H9 (cell line): Measurements from ENCODE around the gene KCND1. TPM values are rescaled to one million over a fixed set of nuclear protein-coding genes. Genes with fewer than 3 reads are reported as not detected.
A peak's percentile ranks its signal among the peaks of the same experiment; 100 is the strongest.

Experiments used
- DNase-seq: peaks from one replicate; pipeline ENCODE4 v3.0.0-alpha.2; 2017
- H2AFZ ChIP-seq: one replicate; pipeline ENCODE4 v1.6.1; 2013; ENCODE audit warnings: mild to moderate bottlenecking, low read length, control low read depth, moderate library complexity
- H2AK5ac ChIP-seq: 2 replicates; pipeline ENCODE4 v1.6.1; 2013; ENCODE audit warnings: low read length, control low read depth, mixed read lengths; ENCODE audit not compliant: insufficient read length
- H2BK120ac ChIP-seq: one replicate; pipeline ENCODE4 v1.6.1; 2013; ENCODE audit warnings: low read depth, mild to moderate bottlenecking, low read length, control low read depth, inconsistent platforms; ENCODE audit not compliant: poor library complexity, severe bottlenecking
- H2BK12ac ChIP-seq: 2 replicates; pipeline ENCODE4 v1.6.1; 2013; ENCODE audit warnings: low read length, control low read depth, mixed read lengths, low read depth; ENCODE audit not compliant: insufficient read length
- H2BK15ac ChIP-seq: 2 replicates; pipeline ENCODE4 v1.6.1; 2013; ENCODE audit warnings: low read depth, low read length, control low read depth
- H2BK20ac ChIP-seq: one replicate; pipeline ENCODE4 v1.6.1; 2013; ENCODE audit warnings: low read depth, mild to moderate bottlenecking, low read length, control low read depth, inconsistent platforms; ENCODE audit not compliant: poor library complexity, severe bottlenecking
- H2BK5ac ChIP-seq: 2 replicates; pipeline ENCODE4 v1.6.1; 2013; ENCODE audit warnings: low read length, control low read depth, mixed read lengths; ENCODE audit not compliant: insufficient read length
- H3K14ac ChIP-seq: 2 replicates; pipeline ENCODE4 v1.6.1; 2013; ENCODE audit warnings: low read length, control low read depth; ENCODE audit not compliant: insufficient read depth
- H3K18ac ChIP-seq: 2 replicates; pipeline ENCODE4 v1.6.1; 2013; ENCODE audit warnings: low read depth, mild to moderate bottlenecking, mixed read lengths, low read length, control low read depth; ENCODE audit not compliant: insufficient read length
- H3K23ac ChIP-seq: 2 replicates; pipeline ENCODE4 v1.6.1; 2013; ENCODE audit warnings: low read length, control low read depth, mixed read lengths, low read depth; ENCODE audit not compliant: insufficient read length
- H3K23me2 ChIP-seq: 2 replicates; pipeline ENCODE4 v1.6.1; 2013; ENCODE audit warnings: low read depth, mild to moderate bottlenecking, mixed read lengths, low read length, control low read depth; ENCODE audit not compliant: insufficient read length, poor library complexity, severe bottlenecking
- H3K27ac ChIP-seq: 2 replicates; pipeline ENCODE4 v1.5.1; 2013; ENCODE audit warnings: low read length, control low read depth, mixed read lengths, low read depth; ENCODE audit not compliant: insufficient read length
- H3K27me3 ChIP-seq: 2 replicates; pipeline ENCODE4 v1.6.1; 2013; ENCODE audit warnings: low read length, control low read depth, inconsistent platforms; ENCODE audit not compliant: insufficient read depth
- H3K4ac ChIP-seq: 2 replicates; pipeline ENCODE4 v1.6.1; 2013; ENCODE audit warnings: low read depth, mild to moderate bottlenecking, control low read depth, inconsistent platforms, low read length, moderate library complexity
- H3K4me1 ChIP-seq: 2 replicates; pipeline ENCODE4 v1.6.1; 2013; ENCODE audit warnings: low read length, control low read depth, inconsistent platforms; ENCODE audit not compliant: insufficient read depth
- H3K4me2 ChIP-seq: 2 replicates; pipeline ENCODE4 v1.6.1; 2013; ENCODE audit warnings: low read length, control low read depth, mixed read lengths; ENCODE audit not compliant: insufficient read length, insufficient read depth
- H3K56ac ChIP-seq: 2 replicates; pipeline ENCODE4 v1.6.1; 2013; ENCODE audit warnings: low read depth, mild to moderate bottlenecking, mixed read lengths, low read length, control low read depth; ENCODE audit not compliant: insufficient read length
- H3K79me1 ChIP-seq: 2 replicates; pipeline ENCODE4 v1.6.1; 2013; ENCODE audit warnings: low read depth, mild to moderate bottlenecking, moderate library complexity, low read length, control low read depth, inconsistent platforms; ENCODE audit not compliant: insufficient read depth, poor library complexity, severe bottlenecking
- H3K79me2 ChIP-seq: 2 replicates; pipeline ENCODE4 v1.6.1; 2013; ENCODE audit warnings: low read length, control low read depth, inconsistent platforms; ENCODE audit not compliant: insufficient read depth
- H3K9ac ChIP-seq: 2 replicates; pipeline ENCODE4 v1.6.1; 2013; ENCODE audit warnings: low read length, control low read depth, mixed read lengths; ENCODE audit not compliant: insufficient read length; ENCODE audit errors: extremely low read depth
- H3K9me3 ChIP-seq: one replicate; pipeline ENCODE4 v1.6.1; 2013; ENCODE audit warnings: low read depth, low read length, inconsistent platforms; ENCODE audit not compliant: control insufficient read depth
- H3T11ph ChIP-seq: one replicate; pipeline ENCODE4 v1.6.1; 2013; ENCODE audit warnings: mild to moderate bottlenecking, low read length, control low read depth, inconsistent platforms
- H4K20me1 ChIP-seq: one replicate; pipeline ENCODE4 v1.6.1; 2013; ENCODE audit not compliant: control insufficient read depth, insufficient read length, insufficient read depth
- H4K5ac ChIP-seq: 2 replicates; pipeline ENCODE4 v1.6.1; 2013; ENCODE audit warnings: low read depth, mild to moderate bottlenecking, mixed read lengths, low read length, control low read depth; ENCODE audit not compliant: insufficient read length
- H4K8ac ChIP-seq: replicated peaks from 2 replicates; pipeline ENCODE4 v1.6.1; 2013; ENCODE audit warnings: low read length, control low read depth, mixed read lengths, low read depth; ENCODE audit not compliant: insufficient read length
- H4K91ac ChIP-seq: 2 replicates; pipeline ENCODE4 v1.6.1; 2013; ENCODE audit warnings: low read depth, mild to moderate bottlenecking, moderate library complexity, mixed read lengths, low read length, control low read depth; ENCODE audit not compliant: insufficient read length
- H3K27ac Mint-ChIP-seq, 3 experiments: 2 replicates in 2 of 3; 3 replicates in 1 of 3; pipeline ENCODE4 v1.8.0; 2020 to 2021; ENCODE audit warnings: mixed read lengths in 3 of 3, mild to moderate bottlenecking in 1 of 3, moderate library complexity in 1 of 3
- H3K27me3 Mint-ChIP-seq: 2 replicates; pipeline ENCODE4 v1.8.0; 2021; ENCODE audit warnings: low read depth, mild to moderate bottlenecking, moderate library complexity, mixed read lengths
- H3K36me3 Mint-ChIP-seq, 3 experiments: 2 replicates in 2 of 3; 3 replicates in 1 of 3; pipeline ENCODE4 v1.8.0; 2020 to 2021; ENCODE audit warnings: low read depth in 3 of 3, mixed read lengths in 3 of 3; ENCODE audit not compliant: insufficient read depth in 1 of 3
- H3K4me1 Mint-ChIP-seq, 2 experiments: 2 replicates each; pipeline ENCODE4 v1.8.0; 2020; ENCODE audit warnings: mixed read lengths in 2 of 2
- H3K4me3 Mint-ChIP-seq, 2 experiments: 2 replicates in 1 of 2; 3 replicates in 1 of 2; pipeline ENCODE4 v1.8.0; 2020 to 2021; ENCODE audit warnings: mild to moderate bottlenecking in 2 of 2, mixed read lengths in 2 of 2, moderate library complexity in 1 of 2
- H3K9me3 Mint-ChIP-seq, 2 experiments: 2 replicates in 1 of 2; 3 replicates in 1 of 2; pipeline ENCODE4 v1.8.0; 2020; ENCODE audit warnings: mild to moderate bottlenecking in 2 of 2, mixed read lengths in 2 of 2, moderate library complexity in 1 of 2
- WGBS: extraction: QIAGEN DNeasy Blood & Tissue Kit; methylation state at CpG from one replicate; pipeline ENCODE4 v1.1.7; 2013; ENCODE audit warnings: missing lambda C conversion rate, low lambda C conversion rate, mixed read lengths; ENCODE audit not compliant: insufficient read length; ENCODE audit errors: extremely low coverage; 5-methylcytosine and 5-hydroxymethylcytosine counted together
- total RNA-seq: library from RNA; stranded (reverse); gene quantifications from 2 replicates; pipeline ENCODE4 v1.2.1, GENCODE V29; 2021
- TF ChIP-seq, protein P1 (sequence below): fragments of 200-600 bp; sonication (generic); conservative IDR thresholded peaks from 3 replicates; pipeline ENCODE4 v1.8.0; 2021; ENCODE audit warnings: antibody characterized with exemption, mild to moderate bottlenecking

Gene KCND1
- total RNA-seq, 1 experiment from 2014 or later = 5.7 TPM

DNA sequence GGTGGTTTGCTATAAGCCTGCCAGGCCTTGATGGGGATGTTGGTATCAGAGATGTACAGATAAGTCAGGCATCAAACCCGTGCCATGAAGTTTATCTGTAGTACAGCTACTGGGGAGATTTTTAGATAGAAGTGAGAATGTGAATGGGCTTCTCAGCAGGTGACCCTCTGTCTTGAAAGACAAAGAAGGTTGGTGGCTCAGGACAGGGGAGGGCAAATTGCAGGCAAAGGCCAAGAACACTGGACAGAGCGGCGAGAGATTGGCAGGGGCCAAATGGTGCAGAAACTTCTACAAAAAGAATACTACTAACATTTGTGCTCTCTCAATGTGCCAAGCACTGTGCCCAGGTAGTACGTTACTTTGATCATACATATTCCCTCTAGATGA, 50.9 kb downstream of the KCND1 start:
- Histone ChIP-seq H3K18ac (no peak overlapping the region), H3K56ac (no peak overlapping the region), H3K4me2 (peak overlapping the region; percentile 63), H2BK20ac (no peak overlapping the region), H3K9me3 (no peaks in the 10 kb centered on the region), H3K14ac (no peak overlapping the region), H4K20me1 (peaks cover 2% of the 10 kb centered on the region), H3K23ac (no peak overlapping the region), H3T11ph (no peak overlapping the region), H3K79me1 (no peaks in the 10 kb centered on the region), H2AFZ (no peak overlapping the region), H2BK15ac (no peak overlapping the region), H4K91ac (no peak overlapping the region), H3K27ac (peak overlapping the region; percentile 29), H3K79me2 (peaks cover 26% of the 10 kb centered on the region), H3K4ac (no peak overlapping the region), H3K27me3 (no peaks in the 10 kb centered on the region), H2BK12ac (no peak overlapping the region), H3K9ac (peak overlapping the region; percentile 88), H2BK5ac (no peak overlapping the region), H3K4me1 (peaks cover 13% of the 10 kb centered on the region; the same call in 1 of the 2 replicates), H2AK5ac (no peak overlapping the region), H3K23me2 (no peaks in the 10 kb centered on the region), H4K8ac (no peak overlapping the region), H4K5ac (no peak overlapping the region), H2BK120ac (no peak overlapping the region)
- TF ChIP-seq, protein P1, sequence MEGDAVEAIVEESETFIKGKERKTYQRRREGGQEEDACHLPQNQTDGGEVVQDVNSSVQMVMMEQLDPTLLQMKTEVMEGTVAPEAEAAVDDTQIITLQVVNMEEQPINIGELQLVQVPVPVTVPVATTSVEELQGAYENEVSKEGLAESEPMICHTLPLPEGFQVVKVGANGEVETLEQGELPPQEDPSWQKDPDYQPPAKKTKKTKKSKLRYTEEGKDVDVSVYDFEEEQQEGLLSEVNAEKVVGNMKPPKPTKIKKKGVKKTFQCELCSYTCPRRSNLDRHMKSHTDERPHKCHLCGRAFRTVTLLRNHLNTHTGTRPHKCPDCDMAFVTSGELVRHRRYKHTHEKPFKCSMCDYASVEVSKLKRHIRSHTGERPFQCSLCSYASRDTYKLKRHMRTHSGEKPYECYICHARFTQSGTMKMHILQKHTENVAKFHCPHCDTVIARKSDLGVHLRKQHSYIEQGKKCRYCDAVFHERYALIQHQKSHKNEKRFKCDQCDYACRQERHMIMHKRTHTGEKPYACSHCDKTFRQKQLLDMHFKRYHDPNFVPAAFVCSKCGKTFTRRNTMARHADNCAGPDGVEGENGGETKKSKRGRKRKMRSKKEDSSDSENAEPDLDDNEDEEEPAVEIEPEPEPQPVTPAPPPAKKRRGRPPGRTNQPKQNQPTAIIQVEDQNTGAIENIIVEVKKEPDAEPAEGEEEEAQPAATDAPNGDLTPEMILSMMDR = no peak
- no CpG with 5 or more reads among the region's 4 CpGs for WGBS
- no peak for DNase-seq
- Mint-ChIP-seq H3K27me3 (peaks cover 4% of the 10 kb centered on the region), H3K4me1 (peaks cover 23 to 37% of the 10 kb centered on the region in 2 experiments), H3K27ac (peak overlapping the region; percentile 61 to 97 (median 93); a peak in 6 of 7 replicates), H3K36me3 (peaks cover 50 to 63% (median 54%) of the 10 kb centered on the region in 3 experiments), H3K4me3 (peak overlapping the region; percentile 95 to 99; a peak in 4 of 5 replicates), H3K9me3 (peaks cover 66 to 76% of the 10 kb centered on the region in 2 experiments)
